ENCODE measurements around the gene PROM2.
"Not testable (repeated sequence)": the region's sequence is repeated elsewhere in the genome, so short reads cannot be mapped to it uniquely, and the experiment has no call there.

The PROM2 gene

DNA sequence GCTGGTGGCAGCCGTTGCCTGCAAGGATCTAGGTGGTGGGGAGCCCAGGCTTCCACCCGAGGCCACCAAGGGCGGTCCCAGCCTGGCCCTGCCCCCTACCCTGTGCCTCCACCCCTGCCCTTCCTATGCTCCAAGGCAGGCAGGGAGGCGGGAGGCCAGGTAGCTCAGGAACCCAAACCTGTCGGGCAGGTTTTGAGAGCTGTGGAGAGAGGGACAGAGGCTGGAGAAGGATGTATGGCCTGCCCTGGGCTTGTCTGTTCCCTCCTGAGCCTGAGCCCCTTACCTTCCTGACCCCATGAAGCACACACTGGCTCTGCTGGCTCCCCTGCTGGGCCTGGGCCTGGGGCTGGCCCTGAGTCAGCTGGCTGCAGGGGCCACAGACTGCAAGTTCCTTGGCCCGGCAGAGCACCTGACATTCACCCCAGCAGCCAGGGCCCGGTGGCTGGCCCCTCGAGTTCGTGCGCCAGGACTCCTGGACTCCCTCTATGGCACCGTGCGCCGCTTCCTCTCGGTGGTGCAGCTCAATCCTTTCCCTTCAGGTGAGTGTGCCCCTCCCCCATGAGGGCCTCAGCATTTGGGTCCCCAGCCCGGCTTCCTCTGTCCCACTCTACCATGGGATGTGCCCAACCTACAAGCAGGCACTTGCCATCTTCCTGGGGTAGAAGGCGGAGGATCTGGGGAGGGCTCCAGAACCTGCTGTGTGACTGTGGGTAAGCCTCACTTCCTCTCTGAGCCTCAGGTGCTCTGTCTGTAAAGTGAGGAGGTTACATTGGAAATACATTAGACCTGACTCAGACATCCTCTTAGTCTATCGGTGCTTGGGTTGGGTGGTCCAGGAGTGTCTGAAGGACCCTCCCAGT lies at the start of gene PROM2:
TSS of gene PROM2 (plus strand) at position 159 of the 860 bp plus-strand sequence. CDS start at position 296, 137 bp downstream.
- no peak for DNase-seq
- in situ Hi-C loops (cut with HindIII; ENCODE audit: low pct_ligation_motif_present, low pct_unique_long_range_greater_than_20kb, low sequenced_read_pairs), result no loop called here

DNA sequence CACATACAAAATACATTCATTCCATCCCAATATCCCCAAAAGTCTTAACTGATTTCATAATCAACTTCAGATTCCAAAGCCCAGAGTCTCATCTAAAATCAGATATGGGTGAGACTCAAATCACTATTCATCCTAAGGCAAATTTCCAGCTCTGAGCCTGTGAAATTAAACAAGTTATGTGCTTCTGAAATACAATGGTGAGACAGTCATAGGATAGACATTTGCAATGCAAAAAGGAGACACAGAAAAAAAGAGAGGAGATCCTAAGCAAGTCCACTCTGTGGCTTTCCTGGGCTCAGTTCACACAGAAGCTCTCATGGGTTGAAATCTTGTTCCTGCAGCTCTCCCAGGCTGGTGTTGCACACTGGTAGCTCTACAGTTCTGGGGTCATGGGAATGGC lies 48.6 kb upstream of the PROM2 start:
- in situ Hi-C loops (cut with HindIII; ENCODE audit: low pct_ligation_motif_present, low pct_unique_long_range_greater_than_20kb, low sequenced_read_pairs), result no loop called here
- no peak for DNase-seq

DNA sequence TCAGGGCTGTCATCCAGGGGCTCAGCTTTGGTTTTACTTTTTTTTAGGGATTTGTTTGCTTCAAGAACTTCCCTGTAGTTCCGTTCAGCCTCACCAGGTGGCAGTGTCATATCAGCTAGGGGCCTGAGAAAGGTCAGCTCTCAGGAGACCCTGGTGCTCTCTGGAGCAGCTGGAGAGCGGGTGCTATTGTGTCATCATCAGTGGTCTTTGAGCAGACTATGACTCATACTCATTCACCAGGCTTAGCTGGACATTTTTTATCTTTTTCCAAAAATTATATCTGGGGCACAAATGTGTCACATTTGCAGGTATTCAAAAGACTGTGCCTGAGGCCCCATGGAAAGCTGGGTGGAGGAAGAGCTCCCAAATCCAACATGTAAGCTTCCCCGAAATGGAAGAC lies 42.5 kb upstream of the PROM2 start:
- peak; percentile 89 for DNase-seq
- in situ Hi-C loops (cut with HindIII; ENCODE audit: low pct_ligation_motif_present, low pct_unique_long_range_greater_than_20kb, low sequenced_read_pairs), result no loop called here

GRCh38 chr2:95232232-95232631 lies 42.0 kb upstream of the PROM2 start:
- DNase-seq, result no peak
- in situ Hi-C loops (cut with HindIII; ENCODE audit: low pct_ligation_motif_present, low pct_unique_long_range_greater_than_20kb, low sequenced_read_pairs), result no loop called here

DNA sequence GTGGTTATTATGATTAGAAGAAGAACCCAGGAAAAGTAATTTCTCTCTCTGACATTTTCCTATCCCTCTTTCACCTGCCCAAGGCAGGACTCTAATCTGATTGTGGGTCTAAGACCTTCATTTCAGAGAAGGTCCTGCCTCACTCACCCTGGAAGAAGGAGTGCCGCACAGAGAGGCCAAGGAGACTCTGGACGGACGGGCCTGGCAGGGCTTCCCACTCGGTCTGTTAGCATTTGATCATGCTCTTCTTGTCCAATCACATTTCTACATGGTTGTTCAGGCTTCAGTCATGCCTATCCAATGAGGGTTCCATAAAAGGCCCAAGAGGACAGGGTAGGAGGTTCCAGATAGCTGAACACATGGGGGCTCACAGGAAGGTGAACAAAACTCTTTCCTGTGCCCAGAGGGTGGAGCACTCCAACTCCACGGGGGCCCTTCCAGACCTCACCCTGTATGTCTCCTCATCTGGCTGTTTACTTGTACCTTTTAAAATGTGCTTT lies 39.9 kb upstream of the PROM2 start:
- no peak for DNase-seq
- in situ Hi-C loops (cut with HindIII; ENCODE audit: low pct_ligation_motif_present, low pct_unique_long_range_greater_than_20kb, low sequenced_read_pairs), result no loop called here

DNA sequence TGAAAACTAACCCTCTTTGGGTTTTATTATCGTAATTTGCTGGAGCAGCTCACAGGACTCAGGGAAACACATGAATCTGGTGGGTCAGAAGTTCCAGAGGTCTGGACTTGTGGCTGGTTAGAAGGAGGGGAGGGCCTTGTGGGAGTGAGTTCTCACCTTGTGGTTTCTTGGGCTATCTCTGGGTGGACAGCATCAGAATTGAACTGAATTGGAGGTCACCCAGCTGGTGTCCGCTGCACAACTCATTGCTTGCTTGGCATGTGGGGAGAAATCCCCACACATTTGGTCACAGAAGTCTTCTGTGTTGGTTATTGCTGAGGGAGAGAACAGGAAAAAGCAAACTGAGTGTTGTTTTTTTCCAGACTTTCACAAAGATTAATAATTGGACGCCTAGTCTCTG lies 39.4 kb upstream of the PROM2 start:
- in situ Hi-C loops (cut with HindIII; ENCODE audit: low pct_ligation_motif_present, low pct_unique_long_range_greater_than_20kb, low sequenced_read_pairs), result no loop called here

DNA sequence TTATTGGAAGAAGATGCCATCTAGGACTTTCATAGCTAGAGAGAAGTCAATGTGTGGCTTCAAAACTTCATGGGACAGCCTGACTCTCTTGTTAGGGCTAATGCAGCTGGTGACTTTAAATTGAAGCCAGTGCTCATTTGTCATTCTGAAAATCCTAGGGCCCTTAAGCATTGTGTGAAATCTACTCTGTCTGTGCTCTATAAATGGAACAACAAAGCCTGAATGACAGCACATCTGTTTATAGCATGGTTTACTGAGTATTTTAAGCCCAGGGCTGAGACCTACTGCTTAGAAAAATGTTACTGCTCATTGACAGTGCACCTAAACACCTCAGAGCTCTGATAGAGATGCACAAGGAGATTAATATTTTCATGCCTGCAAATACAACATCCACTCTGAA lies 36.1 kb upstream of the PROM2 start:
- in situ Hi-C loops (cut with HindIII; ENCODE audit: low pct_ligation_motif_present, low pct_unique_long_range_greater_than_20kb, low sequenced_read_pairs), result no loop called here
- DNase-seq, result no peak

More for the DNA sequence above, 39.4 kb upstream of the PROM2 start:
- no peak for DNase-seq

GRCh38 chr2:95240091-95240490 lies 34.2 kb upstream of the PROM2 start:
- no peak for DNase-seq
- in situ Hi-C loops (cut with HindIII; ENCODE audit: low pct_ligation_motif_present, low pct_unique_long_range_greater_than_20kb, low sequenced_read_pairs), result no loop called here

DNA sequence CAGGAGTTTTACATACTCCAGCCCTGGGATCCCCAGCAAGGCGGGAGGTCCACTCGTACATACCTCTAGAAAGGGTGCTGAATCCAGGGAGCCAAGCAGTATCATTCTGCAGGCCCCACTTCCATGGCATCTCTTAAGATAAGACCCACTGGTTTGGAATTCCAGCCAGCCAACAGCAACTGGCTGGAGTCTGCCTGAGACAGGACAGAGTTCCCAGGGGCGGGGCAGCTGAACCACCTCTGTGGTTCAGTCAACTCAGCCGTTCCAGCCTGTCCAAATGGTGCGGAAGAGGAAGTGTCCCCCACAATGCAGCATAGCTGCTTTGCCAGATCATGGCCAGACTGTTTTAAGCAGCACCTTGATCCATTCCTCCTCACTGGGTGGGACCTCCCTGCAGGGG lies 33.7 kb upstream of the PROM2 start:
- in situ Hi-C loops (cut with HindIII; ENCODE audit: low pct_ligation_motif_present, low pct_unique_long_range_greater_than_20kb, low sequenced_read_pairs), result no loop called here

GRCh38 chr2:95242084-95242483 lies 32.2 kb upstream of the PROM2 start:
- in situ Hi-C loops (cut with HindIII; ENCODE audit: low pct_ligation_motif_present, low pct_unique_long_range_greater_than_20kb, low sequenced_read_pairs); DNase-seq: not testable (repeated sequence)

More for the DNA sequence above, 33.7 kb upstream of the PROM2 start:
- no peak for DNase-seq

DNA sequence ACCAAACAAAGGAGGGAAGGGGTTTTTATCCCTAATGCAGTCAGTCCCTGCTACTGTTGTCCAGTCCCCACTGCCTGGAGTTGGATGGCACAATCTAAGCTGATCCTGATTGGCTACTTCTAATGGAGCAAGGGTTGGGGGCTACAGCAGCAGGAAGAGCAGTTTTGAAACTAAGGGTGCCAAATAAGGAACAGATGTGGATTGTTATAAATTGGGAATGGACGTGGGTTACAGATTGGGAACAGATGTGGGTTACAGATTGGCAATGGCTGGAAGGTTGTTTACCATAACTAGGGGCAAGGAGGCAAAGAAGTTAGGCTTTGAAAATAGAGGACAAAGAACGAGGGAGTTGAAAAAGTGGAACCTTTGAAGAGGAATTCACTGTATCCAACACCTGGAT lies 16.0 kb upstream of the PROM2 start:
- in situ Hi-C loops (cut with HindIII; ENCODE audit: low pct_ligation_motif_present, low pct_unique_long_range_greater_than_20kb, low sequenced_read_pairs), result no loop called here
- DNase-seq, result no peak

- DNase-seq, result no peak
- in situ Hi-C loops (cut with HindIII; ENCODE audit: low pct_ligation_motif_present, low pct_unique_long_range_greater_than_20kb, low sequenced_read_pairs), result no loop called here
Measured at GRCh38 chr2:95260028-95261023, 13.9 kb upstream of the PROM2 start.

DNA sequence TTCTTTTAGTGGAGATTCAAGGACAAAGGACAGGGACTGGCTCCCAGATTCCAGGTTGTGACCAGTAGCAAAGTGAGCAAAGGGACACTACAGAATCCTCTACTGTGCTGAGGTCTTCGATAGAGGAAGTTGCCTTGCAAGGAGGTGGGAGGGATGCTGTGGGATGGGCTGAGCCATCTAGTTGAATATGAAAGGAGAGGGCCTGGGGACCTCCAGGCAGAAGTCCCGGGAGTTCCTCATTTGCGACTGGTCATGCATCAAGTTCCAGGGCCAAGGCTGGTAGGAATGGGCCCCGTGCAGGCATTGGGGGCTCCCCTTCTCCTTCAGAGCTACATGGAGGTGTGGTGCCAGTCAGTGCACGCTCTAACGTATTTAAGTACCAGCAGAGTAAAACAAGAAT lies 12.6 kb upstream of the PROM2 start:
- no peak for DNase-seq
- in situ Hi-C loops (cut with HindIII; ENCODE audit: low pct_ligation_motif_present, low pct_unique_long_range_greater_than_20kb, low sequenced_read_pairs), result no loop called here

DNA sequence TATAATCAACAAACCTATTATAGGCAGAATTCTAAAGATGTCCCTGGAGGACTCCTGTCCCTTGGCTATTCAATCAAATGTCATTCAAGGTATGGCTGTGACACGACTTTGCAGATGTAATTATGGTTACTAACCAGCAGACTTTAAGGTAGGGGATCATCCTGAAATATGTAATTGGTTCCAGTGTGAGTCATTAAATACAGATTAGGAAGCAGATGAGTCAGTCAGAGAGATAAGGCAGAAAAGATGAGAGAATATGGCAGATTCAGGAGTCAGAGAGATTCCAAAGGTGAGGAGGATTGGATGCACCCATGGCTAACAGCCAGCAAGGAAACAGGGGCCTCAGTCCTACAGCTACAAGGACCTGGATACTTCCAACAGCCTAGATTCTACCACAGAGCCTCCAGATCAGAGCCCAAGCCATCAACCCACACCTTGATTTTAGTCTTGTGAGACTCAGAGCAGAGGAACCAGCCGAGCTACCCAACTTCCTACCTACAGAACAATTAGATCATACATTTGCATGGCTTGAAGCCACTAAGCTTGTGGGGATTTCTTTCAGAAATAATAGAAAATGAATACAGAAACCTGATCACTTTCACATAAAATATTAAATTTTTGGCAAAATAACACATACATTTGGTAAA lies 11.2 kb upstream of the PROM2 start:
- DNase-seq, result no peak
- in situ Hi-C loops (cut with HindIII; ENCODE audit: low pct_ligation_motif_present, low pct_unique_long_range_greater_than_20kb, low sequenced_read_pairs), result no loop called here

GRCh38 chr2:95264624-95265023 lies 9.6 kb upstream of the PROM2 start:
- DNase-seq, result no peak
- in situ Hi-C loops (cut with HindIII; ENCODE audit: low pct_ligation_motif_present, low pct_unique_long_range_greater_than_20kb, low sequenced_read_pairs), result no loop called here

- no peak for DNase-seq
- in situ Hi-C loops (cut with HindIII; ENCODE audit: low pct_ligation_motif_present, low pct_unique_long_range_greater_than_20kb, low sequenced_read_pairs), result no loop called here
Measured at GRCh38 chr2:95265182-95265581, 9.1 kb upstream of the PROM2 start.

DNA sequence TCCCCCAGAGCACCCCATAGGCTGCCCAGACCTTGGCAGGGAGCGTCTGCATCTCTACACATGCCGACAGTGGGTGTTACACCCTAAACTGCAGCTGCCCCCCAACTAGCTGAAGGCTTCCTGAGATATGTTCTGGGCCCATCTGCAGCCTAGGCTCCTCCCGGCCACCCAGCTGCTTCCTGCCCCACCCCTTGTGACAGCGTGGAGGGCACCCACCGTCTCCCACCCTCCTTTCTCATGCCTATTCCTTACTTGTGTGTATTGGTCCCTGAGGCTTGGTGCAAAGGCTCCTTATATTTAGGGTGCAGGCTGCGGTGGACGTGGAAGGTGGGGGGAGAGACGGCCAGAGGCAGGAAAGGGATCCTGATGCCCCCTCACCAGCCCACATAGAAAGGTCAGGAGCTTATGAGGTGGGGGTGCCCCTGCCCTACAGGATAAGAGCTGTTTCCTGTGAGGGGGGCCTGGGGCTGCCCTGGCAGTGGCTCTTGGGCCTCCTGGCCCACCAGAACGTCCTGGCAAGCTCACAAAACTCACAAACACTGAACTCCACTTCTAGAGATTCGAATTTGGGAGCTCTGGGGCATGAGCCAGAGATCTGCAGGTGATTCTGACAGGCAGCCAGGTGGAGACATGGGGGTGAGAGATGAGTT lies 7.3 kb upstream of the PROM2 start:
- in situ Hi-C loops (cut with HindIII; ENCODE audit: low pct_ligation_motif_present, low pct_unique_long_range_greater_than_20kb, low sequenced_read_pairs), result no loop called here
- no peak for DNase-seq

DNA sequence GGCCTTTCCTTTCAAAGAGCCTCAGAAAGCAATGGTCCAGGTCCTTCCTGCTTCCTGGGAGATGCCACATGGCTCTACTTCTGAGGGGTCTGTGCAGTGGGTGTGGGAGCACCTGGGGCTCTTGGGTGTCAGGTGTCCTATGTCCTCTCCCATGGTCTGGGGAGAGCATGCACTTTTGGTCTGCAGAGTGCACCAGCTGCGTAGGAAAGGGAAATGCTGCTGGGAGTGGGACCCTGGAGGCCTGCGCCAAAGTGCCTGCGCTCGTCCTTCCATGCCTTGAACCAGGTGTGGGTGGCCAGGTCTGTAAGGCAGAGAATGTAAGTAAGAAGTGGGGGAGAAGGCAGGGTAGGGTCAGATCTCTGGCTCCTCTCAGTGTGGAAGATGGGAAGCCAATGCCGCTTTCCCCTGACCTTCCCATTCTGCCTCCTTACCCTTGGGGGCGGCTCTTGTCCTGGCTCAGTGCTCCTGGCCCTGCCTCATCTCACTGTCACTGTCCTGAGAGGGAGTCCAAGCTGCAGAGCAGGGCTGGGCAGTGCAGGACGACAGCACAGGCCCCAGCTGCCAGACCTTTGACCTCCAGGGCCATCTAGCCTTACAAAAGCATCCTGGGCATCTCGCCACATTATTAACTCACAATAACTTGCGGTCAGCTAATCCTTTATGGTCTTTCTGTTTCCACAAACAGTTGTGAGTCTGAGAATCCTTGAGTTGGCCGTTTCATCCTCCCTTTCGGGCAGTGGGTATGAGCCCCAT lies 6.6 kb upstream of the PROM2 start:
- in situ Hi-C loops (cut with HindIII; ENCODE audit: low pct_ligation_motif_present, low pct_unique_long_range_greater_than_20kb, low sequenced_read_pairs), result no loop called here
- peak; percentile 77 for DNase-seq

Data from ACHN (cell line).